ENCODE data around the gene LGI4.

Gene LGI4

GRCh38 chr19:35088131-35088913 lies 46.5 kb downstream of the LGI4 start:
- peak in 2 of 56 donors; percentile 19 to 71 for DNase-seq

DNA sequence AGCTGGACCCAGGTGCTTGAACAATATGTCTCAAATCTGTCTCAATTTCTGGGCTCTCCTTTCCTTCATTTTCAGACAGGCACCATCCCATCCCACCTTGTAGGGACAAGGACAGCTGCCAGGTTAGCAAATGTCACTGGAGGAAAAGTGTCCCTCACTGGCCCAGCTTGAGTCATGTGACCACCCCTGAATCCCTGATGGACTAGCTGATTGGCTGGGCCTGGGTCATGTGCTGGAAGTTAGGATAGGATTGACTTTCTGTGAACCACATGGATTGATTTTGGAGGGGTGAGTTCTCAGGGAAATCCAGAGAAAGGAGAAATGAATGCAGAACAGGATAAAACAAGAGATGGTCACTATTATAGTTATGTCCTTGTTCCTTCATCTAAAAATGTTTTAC lies 47.5 kb downstream of the LGI4 start:
- DNase-seq = no peak

GRCh38 chr19:35086455-35086854 lies 48.4 kb downstream of the LGI4 start:
- peak in 4 of 56 donors; percentile 15 to 52 (median 30) for DNase-seq

DNA sequence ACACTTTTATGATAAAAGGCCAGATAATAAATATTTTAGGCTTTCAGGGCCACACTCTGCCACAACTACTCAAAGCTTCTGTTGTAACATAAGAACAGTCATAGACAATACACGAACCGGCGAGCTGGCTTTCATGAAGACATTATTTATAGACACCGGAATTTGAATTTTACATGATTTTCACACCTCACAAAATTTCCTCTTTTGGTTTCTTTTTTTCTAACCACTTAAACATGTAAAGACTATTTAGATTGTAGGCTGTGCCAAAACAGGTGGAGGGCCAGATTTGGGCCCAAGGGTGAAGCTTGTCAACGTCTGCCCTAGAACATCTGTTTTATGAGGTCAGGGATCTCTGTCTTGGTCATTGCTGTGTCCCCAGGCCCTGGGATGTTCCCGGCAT lies 48.9 kb downstream of the LGI4 start:
- no peak for DNase-seq

- no peak for DNase-seq
Observed at GRCh38 chr19:35084509-35084762, 50.4 kb downstream of the LGI4 start.

DNA sequence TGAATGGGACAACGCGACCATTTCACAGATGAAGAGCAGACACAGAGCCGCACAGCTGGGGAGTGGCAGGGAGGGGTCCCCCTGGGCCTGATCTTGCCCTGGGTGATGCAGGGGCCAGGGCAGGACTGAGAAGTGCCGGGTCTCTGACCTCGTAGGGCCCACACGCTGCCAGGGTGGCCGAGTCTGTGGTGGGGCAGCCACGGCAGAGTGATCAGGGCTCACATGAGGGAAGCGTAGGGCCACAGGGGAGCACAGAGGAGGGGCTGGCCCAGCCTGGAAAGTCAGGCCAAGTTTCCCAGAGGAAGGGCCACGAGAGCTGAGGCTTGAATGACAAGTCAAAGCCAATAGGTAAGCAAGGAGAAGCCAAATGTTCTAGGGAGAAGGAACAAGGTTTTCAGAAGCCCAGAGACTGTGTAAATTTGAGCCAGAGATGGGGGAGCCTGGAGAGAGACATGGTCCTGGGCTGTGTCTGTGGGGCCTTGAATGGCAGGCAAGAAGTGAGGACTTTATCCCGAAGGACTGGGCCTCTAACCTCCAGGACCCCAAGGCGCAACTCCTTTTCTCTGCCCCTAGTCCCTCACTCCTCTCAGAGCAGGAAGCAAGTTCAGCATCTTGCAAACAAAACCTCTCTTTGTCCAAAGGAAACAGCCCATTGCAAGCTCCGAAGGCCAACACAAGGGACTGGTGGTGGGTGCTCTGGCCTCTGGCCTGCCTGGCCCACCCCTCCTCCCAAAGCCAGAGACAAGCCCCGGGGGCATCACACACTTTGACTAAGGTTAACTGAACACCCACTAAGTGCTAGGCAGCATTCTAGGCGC lies 51.0 kb downstream of the LGI4 start:
- DNase-seq = no peak

DNA sequence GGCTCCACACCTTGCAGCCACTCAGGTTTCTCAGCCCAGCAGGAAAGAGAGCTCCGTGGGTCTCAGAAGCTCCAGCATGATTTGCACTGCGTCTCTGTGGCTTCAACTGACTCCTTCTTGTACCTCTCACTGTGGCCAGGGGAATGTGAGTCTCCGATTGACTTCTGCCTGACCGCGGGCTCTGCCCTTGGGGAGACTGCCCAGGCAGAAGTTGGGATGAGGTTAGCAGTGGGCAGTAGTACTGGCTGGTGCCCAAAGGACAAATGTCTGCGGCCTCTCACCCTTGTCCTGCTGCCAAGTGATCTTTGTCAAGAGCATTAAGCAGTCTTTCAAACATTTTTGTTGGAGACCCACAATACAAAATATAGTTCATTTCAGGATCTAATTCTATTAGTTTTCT lies 53.7 kb downstream of the LGI4 start:
- DNase-seq = no peak

DNA sequence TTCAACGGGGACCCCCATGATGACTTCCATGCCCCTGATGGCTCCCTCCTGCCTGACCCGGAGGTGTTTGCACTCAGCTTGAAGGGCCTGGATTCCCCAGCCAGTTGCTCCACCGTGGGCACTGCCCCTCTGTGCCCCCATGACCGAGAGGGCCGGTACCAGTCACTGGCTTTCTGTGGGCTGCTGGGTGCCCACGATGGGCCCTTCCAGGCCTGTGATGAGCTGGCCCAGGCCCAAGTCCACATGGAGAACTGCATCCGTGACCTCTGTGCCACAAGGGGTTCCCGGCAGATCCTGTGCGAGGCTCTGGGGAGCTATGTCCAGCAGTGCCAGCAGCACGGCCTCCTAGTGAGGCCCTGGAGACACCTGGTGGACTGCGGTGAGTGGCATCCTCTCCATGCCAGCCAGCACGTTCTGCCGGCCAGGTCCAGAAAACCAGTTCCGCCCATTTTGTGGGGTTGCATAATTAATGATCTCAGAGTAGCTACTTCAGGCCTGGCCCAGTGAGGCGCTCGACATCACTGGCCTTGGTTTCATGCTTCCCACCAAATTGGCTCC lies 54.2 kb downstream of the LGI4 start:
- DNase-seq = no peak

GRCh38 chr19:35079826-35080225 lies 55.0 kb downstream of the LGI4 start:
- DNase-seq = no peak

GRCh38 chr19:35077411-35078223 lies 57.2 kb downstream of the LGI4 start:
- no peak for DNase-seq

GRCh38 chr19:35076657-35077056 lies 58.2 kb downstream of the LGI4 start:
- DNase-seq = no peak

- DNase-seq = no peak
Observed at GRCh38 chr19:35076026-35076370, 58.9 kb downstream of the LGI4 start.

GRCh38 chr19:35075202-35076025 lies 59.4 kb downstream of the LGI4 start:
- no peak for DNase-seq
